ENCODE measurements around the gene PDGFRB. TPM values are rescaled to one million over a fixed set of nuclear protein-coding genes. Genes with fewer than 3 reads are reported as not detected.

The PDGFRB gene
- total RNA-seq, 1 donor from 2014 or later: 39.7 TPM

- Histone ChIP-seq H3K4me1 (peaks cover 26% of the 10 kb centered on the region), H3K36me3 (no peaks in the 10 kb centered on the region), H3K9me3 (replicated peaks) (no peaks in the 10 kb centered on the region), H3K27ac (replicated peaks) (no peak overlapping the region), H3K4me3 (no peak overlapping the region), H3K27me3 (ENCODE audit: low read depth) (no peaks in the 10 kb centered on the region)
- DNase-seq: no peak
- intact Hi-C loops (cut with micrococcal nuclease): no loop called here
- TF ChIP-seq CTCF (IDR thresholded peaks at IDR 0.05; ENCODE audit: borderline replicate concordance): no peak
These were observed 22.1 kb upstream of the PDGFRB start for GRCh38 chr5:150177721-150178120.

GRCh38 chr5:150176745-150177477 is 21.3 kb upstream of the PDGFRB start:
- H3K36me3 ChIP-seq: no peaks in the 10 kb centered on the region
- no peak overlapping the region for H3K27ac ChIP-seq (replicated peaks)

DNA sequence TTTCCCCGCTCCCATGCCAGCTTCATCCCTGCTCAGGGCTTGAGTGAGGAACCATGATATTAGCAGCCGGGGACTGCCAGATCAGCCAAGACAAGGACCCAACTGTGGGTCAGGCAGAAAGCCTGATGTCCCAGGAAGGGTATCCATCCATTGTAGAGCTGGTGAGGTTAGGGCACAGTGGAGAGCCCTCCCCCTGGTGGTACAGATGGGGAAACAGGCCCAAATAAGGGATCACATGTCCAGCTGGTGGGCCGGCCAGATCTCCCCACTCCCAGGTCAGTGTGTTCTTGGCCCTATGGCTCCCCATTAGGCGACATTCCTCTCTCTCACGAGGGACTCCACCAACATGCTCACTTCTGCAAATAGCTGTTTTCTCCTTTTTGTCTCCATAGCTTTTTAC is 19.9 kb upstream of the PDGFRB start:
- Histone ChIP-seq H3K9me3 (replicated peaks) (no peaks in the 10 kb centered on the region), H3K27me3 (ENCODE audit: low read depth) (peaks cover 7% of the 10 kb centered on the region), H3K4me1 (peaks cover 9% of the 10 kb centered on the region), H3K36me3 (no peaks in the 10 kb centered on the region), H3K4me3 (no peak overlapping the region), H3K27ac (replicated peaks) (no peak overlapping the region)
- peak; percentile 40 for TF ChIP-seq CTCF (IDR thresholded peaks at IDR 0.05; ENCODE audit: borderline replicate concordance)
- DNase-seq: no peak
- intact Hi-C loops (cut with micrococcal nuclease): no loop called here

More at GRCh38 chr5:150176745-150177477, 21.3 kb upstream of the PDGFRB start:
- DNase-seq: no peak
- H3K4me1 ChIP-seq: peaks cover 23% of the 10 kb centered on the region
- H3K9me3 ChIP-seq (replicated peaks): no peaks in the 10 kb centered on the region
- H3K4me3 ChIP-seq: no peak overlapping the region
- intact Hi-C loops (cut with micrococcal nuclease): no loop called here
- no peak for TF ChIP-seq CTCF (IDR thresholded peaks at IDR 0.05; ENCODE audit: borderline replicate concordance)
- no peaks in the 10 kb centered on the region for H3K27me3 ChIP-seq (ENCODE audit: low read depth)

GRCh38 chr5:150175076-150175475 is 19.4 kb upstream of the PDGFRB start:
- H3K4me1 ChIP-seq: peaks cover 5% of the 10 kb centered on the region
- no peak for DNase-seq
- no peaks in the 10 kb centered on the region for H3K9me3 ChIP-seq (replicated peaks)
- TF ChIP-seq CTCF (IDR thresholded peaks at IDR 0.05; ENCODE audit: borderline replicate concordance): no peak
- H3K27me3 ChIP-seq (ENCODE audit: low read depth): peaks cover 7% of the 10 kb centered on the region
- H3K36me3 ChIP-seq: no peaks in the 10 kb centered on the region
- intact Hi-C loops (cut with micrococcal nuclease): no loop called here
- H3K4me3 ChIP-seq: no peak overlapping the region
- H3K27ac ChIP-seq (replicated peaks): no peak overlapping the region

DNA sequence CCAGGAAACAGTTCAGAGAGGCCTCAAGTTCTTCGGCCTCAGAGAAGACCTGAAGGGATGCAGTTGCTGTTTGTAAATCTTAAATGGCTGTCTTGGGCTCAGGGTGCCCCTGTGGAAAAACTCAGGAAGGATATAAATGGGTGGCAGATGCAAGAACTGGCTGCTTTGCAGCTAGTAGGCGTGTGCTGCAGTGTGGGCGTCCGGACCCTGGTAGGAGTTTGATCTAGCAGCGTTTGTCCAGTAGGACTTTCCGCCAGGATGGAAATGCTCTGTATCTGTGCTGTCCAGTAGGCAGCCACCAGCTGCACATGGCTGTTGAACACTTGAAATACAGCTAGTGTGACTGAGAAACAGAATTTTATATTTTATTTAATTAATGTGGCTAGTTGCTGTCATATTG is 18.6 kb upstream of the PDGFRB start:
- H3K4me1 ChIP-seq: peaks cover 2% of the 10 kb centered on the region
- H3K4me3 ChIP-seq: no peak overlapping the region
- H3K27me3 ChIP-seq (ENCODE audit: low read depth): peaks cover 11% of the 10 kb centered on the region
- no peak for DNase-seq
- intact Hi-C loops (cut with micrococcal nuclease): no loop called here
- no peaks in the 10 kb centered on the region for H3K9me3 ChIP-seq (replicated peaks)
- TF ChIP-seq CTCF (IDR thresholded peaks at IDR 0.05; ENCODE audit: borderline replicate concordance): no peak
- H3K27ac ChIP-seq (replicated peaks): no peak overlapping the region
- no peaks in the 10 kb centered on the region for H3K36me3 ChIP-seq
